ENCODE measurements around the gene SCML2.
A peak's percentile ranks its signal among the peaks of the same experiment; 100 is the strongest.
"Not testable (repeated sequence)": the region's sequence is repeated elsewhere in the genome, so short reads cannot be mapped to it uniquely, and the experiment has no call there.

The SCML2 gene

GRCh38 chrX:18354369-18355223 lies at the start of gene SCML2:
SCML2 (minus strand) TSS chrX:18354688; CDS start chrX:18334071, 20,617 bp downstream.
- DNase-seq (ENCODE audit: low read depth, low spot score): no peak
- no peak within 1 kb of the TSS for H3K27ac ChIP-seq (ENCODE audit: low read length)

GRCh38 chrX:18401848-18402213 lies 47.3 kb upstream of the SCML2 start:
- Histone ChIP-seq H3K27me3 (ENCODE audit: control insufficient read depth, insufficient read depth, low read length) (no peaks in the 10 kb centered on the region), H3K27ac (ENCODE audit: low read length) (no peak overlapping the region), H3K36me3 (ENCODE audit: control insufficient read depth, insufficient read depth, low read length) (no peaks in the 10 kb centered on the region), H3K4me1 (ENCODE audit: control insufficient read depth, insufficient read depth, low read length) (no peaks in the 10 kb centered on the region), H3K9me3 (ENCODE audit: control insufficient read depth, insufficient read depth, low read length) (no peaks in the 10 kb centered on the region), H3K4me3 (ENCODE audit: low read length) (no peak overlapping the region)
- no CpG with 5 or more reads among the region's 4 CpGs for WGBS (ENCODE audit: insufficient coverage, insufficient read length)
- DNase-seq (ENCODE audit: low read depth, low spot score): no peak

More at GRCh38 chrX:18354369-18355223, at the start of gene SCML2:
- H3K4me3 ChIP-seq (ENCODE audit: low read length): peak within 1 kb of the TSS; percentile 49; the same call in 1 of the 2 replicates
- no peaks in the 10 kb centered on the region; the same call in 1 of the 2 replicates for H3K27me3 ChIP-seq (ENCODE audit: control insufficient read depth, insufficient read depth, low read length)
- no peaks in the 10 kb centered on the region for H3K9me3 ChIP-seq (ENCODE audit: control insufficient read depth, insufficient read depth, low read length)
- no peaks in the 10 kb centered on the region for H3K4me1 ChIP-seq (ENCODE audit: control insufficient read depth, insufficient read depth, low read length)
- WGBS (ENCODE audit: insufficient coverage, insufficient read length): no CpG with 5 or more reads among the region's 92 CpGs
- H3K36me3 ChIP-seq (ENCODE audit: control insufficient read depth, insufficient read depth, low read length): no peaks in the 10 kb centered on the region

GRCh38 chrX:18394477-18394876 lies 40.0 kb upstream of the SCML2 start:
- Histone ChIP-seq H3K36me3 (ENCODE audit: control insufficient read depth, insufficient read depth, low read length) (no peaks in the 10 kb centered on the region), H3K4me3 (ENCODE audit: low read length) (no peak overlapping the region), H3K9me3 (ENCODE audit: control insufficient read depth, insufficient read depth, low read length) (no peaks in the 10 kb centered on the region), H3K4me1 (ENCODE audit: control insufficient read depth, insufficient read depth, low read length) (no peaks in the 10 kb centered on the region), H3K27me3 (ENCODE audit: control insufficient read depth, insufficient read depth, low read length) (no peaks in the 10 kb centered on the region), H3K27ac (ENCODE audit: low read length) (no peak overlapping the region)
- no CpG with 5 or more reads among the region's 11 CpGs for WGBS (ENCODE audit: insufficient coverage, insufficient read length)
- no peak for DNase-seq (ENCODE audit: low read depth, low spot score)

GRCh38 chrX:18390941-18391538 lies 36.6 kb upstream of the SCML2 start:
- Histone ChIP-seq H3K4me1 (ENCODE audit: control insufficient read depth, insufficient read depth, low read length) (no peaks in the 10 kb centered on the region), H3K36me3 (ENCODE audit: control insufficient read depth, insufficient read depth, low read length) (no peaks in the 10 kb centered on the region), H3K27ac (ENCODE audit: low read length) (no peak overlapping the region), H3K27me3 (ENCODE audit: control insufficient read depth, insufficient read depth, low read length) (no peaks in the 10 kb centered on the region), H3K4me3 (ENCODE audit: low read length) (no peak overlapping the region), H3K9me3 (ENCODE audit: control insufficient read depth, insufficient read depth, low read length) (no peaks in the 10 kb centered on the region)
- no peak for DNase-seq (ENCODE audit: low read depth, low spot score)
- no CpG with 5 or more reads among the region's 9 CpGs for WGBS (ENCODE audit: insufficient coverage, insufficient read length)

GRCh38 chrX:18389966-18390365 lies 35.5 kb upstream of the SCML2 start:
- DNase-seq (ENCODE audit: low read depth, low spot score): no peak
- WGBS (ENCODE audit: insufficient coverage, insufficient read length): no CpG with 5 or more reads among the region's 3 CpGs

GRCh38 chrX:18377796-18378195 lies 23.3 kb upstream of the SCML2 start:
- Histone ChIP-seq H3K27me3 (ENCODE audit: control insufficient read depth, insufficient read depth, low read length) (no peaks in the 10 kb centered on the region), H3K27ac (ENCODE audit: low read length) (no peak overlapping the region), H3K4me3 (ENCODE audit: low read length) (no peak overlapping the region), H3K36me3 (ENCODE audit: control insufficient read depth, insufficient read depth, low read length) (no peaks in the 10 kb centered on the region), H3K9me3 (ENCODE audit: control insufficient read depth, insufficient read depth, low read length) (no peaks in the 10 kb centered on the region), H3K4me1 (ENCODE audit: control insufficient read depth, insufficient read depth, low read length) (no peaks in the 10 kb centered on the region)
- no peak for DNase-seq (ENCODE audit: low read depth, low spot score)
- no CpG with 5 or more reads among the region's 6 CpGs for WGBS (ENCODE audit: insufficient coverage, insufficient read length)

More at GRCh38 chrX:18389966-18390365, 35.5 kb upstream of the SCML2 start:
- Histone ChIP-seq H3K27me3 (ENCODE audit: control insufficient read depth, insufficient read depth, low read length) (no peaks in the 10 kb centered on the region), H3K27ac (ENCODE audit: low read length) (no peak overlapping the region), H3K4me3 (ENCODE audit: low read length) (no peak overlapping the region), H3K9me3 (ENCODE audit: control insufficient read depth, insufficient read depth, low read length) (no peaks in the 10 kb centered on the region), H3K36me3 (ENCODE audit: control insufficient read depth, insufficient read depth, low read length) (no peaks in the 10 kb centered on the region), H3K4me1 (ENCODE audit: control insufficient read depth, insufficient read depth, low read length) (no peaks in the 10 kb centered on the region)

GRCh38 chrX:18375131-18375805 lies 20.8 kb upstream of the SCML2 start:
- not testable (repeated sequence) for H3K27me3 ChIP-seq (ENCODE audit: control insufficient read depth, insufficient read depth, low read length); DNase-seq (ENCODE audit: low read depth, low spot score); H3K4me3 ChIP-seq (ENCODE audit: low read length); H3K36me3 ChIP-seq (ENCODE audit: control insufficient read depth, insufficient read depth, low read length); H3K27ac ChIP-seq (ENCODE audit: low read length); H3K4me1 ChIP-seq (ENCODE audit: control insufficient read depth, insufficient read depth, low read length); H3K9me3 ChIP-seq (ENCODE audit: control insufficient read depth, insufficient read depth, low read length)
- WGBS (ENCODE audit: insufficient coverage, insufficient read length): no CpG with 5 or more reads among the region's 9 CpGs

GRCh38 chrX:18369096-18369495 lies 14.6 kb upstream of the SCML2 start:
- not testable (repeated sequence) for H3K36me3 ChIP-seq (ENCODE audit: control insufficient read depth, insufficient read depth, low read length); H3K27me3 ChIP-seq (ENCODE audit: control insufficient read depth, insufficient read depth, low read length); H3K4me1 ChIP-seq (ENCODE audit: control insufficient read depth, insufficient read depth, low read length); DNase-seq (ENCODE audit: low read depth, low spot score); H3K9me3 ChIP-seq (ENCODE audit: control insufficient read depth, insufficient read depth, low read length); H3K27ac ChIP-seq (ENCODE audit: low read length); H3K4me3 ChIP-seq (ENCODE audit: low read length)
- no CpG with 5 or more reads among the region's 5 CpGs for WGBS (ENCODE audit: insufficient coverage, insufficient read length)

- H3K36me3 ChIP-seq (ENCODE audit: control insufficient read depth, insufficient read depth, low read length): no peaks in the 10 kb centered on the region
- H3K4me1 ChIP-seq (ENCODE audit: control insufficient read depth, insufficient read depth, low read length): no peaks in the 10 kb centered on the region
- H3K27me3 ChIP-seq (ENCODE audit: control insufficient read depth, insufficient read depth, low read length): no peaks in the 10 kb centered on the region
- no peak overlapping the region for H3K27ac ChIP-seq (ENCODE audit: low read length)
- DNase-seq (ENCODE audit: low read depth, low spot score): no peak
- WGBS (ENCODE audit: insufficient coverage, insufficient read length): no CpG with 5 or more reads among the region's 4 CpGs
- H3K9me3 ChIP-seq (ENCODE audit: control insufficient read depth, insufficient read depth, low read length): no peaks in the 10 kb centered on the region
- H3K4me3 ChIP-seq (ENCODE audit: low read length): no peak overlapping the region
Measured at GRCh38 chrX:18368402-18368801, 13.9 kb upstream of the SCML2 start.

- Histone ChIP-seq H3K9me3 (ENCODE audit: control insufficient read depth, insufficient read depth, low read length) (no peaks in the 10 kb centered on the region), H3K4me3 (ENCODE audit: low read length) (no peak overlapping the region), H3K27me3 (ENCODE audit: control insufficient read depth, insufficient read depth, low read length) (no peaks in the 10 kb centered on the region), H3K4me1 (ENCODE audit: control insufficient read depth, insufficient read depth, low read length) (no peaks in the 10 kb centered on the region), H3K27ac (ENCODE audit: low read length) (no peak overlapping the region), H3K36me3 (ENCODE audit: control insufficient read depth, insufficient read depth, low read length) (no peaks in the 10 kb centered on the region)
- no CpG with 5 or more reads among the region's 4 CpGs for WGBS (ENCODE audit: insufficient coverage, insufficient read length)
- no peak for DNase-seq (ENCODE audit: low read depth, low spot score)
Measured at GRCh38 chrX:18360867-18361266, 6.4 kb upstream of the SCML2 start.

Data from iPS DF 6.9 (cell line).